ENCODE data around the gene UGT1A4.
"Not testable (repeated sequence)": the region's sequence is repeated elsewhere in the genome, so short reads cannot be mapped to it uniquely, and the experiment has no call there.

The UGT1A4 gene

DNA sequence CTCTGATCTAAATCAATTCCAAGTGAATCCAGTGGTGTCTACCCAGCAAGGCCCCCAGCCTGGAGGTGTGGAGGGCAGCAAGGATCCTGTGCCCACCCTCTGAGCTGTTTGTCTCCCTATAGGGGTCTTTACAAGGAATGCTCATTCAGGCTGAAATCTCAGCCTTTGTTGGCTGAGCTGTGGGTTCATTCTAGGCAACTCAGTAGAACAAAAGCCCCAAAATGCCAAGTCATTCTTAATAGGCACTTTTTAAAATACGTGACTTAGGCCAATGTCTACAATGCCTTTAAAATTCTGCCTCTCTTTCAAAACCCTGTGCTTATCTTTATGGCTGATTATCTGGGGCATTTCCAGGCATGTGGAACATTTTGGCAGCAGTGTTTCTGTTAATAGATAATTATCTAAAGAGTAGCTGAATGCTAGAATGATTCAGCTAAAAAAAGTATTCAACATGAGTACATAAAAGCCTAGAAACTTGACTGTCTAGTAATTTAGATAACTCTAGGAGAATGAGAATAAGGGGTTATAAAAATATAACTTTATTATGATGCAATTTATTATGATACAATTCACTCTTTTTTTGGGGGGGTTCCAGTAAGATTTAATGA lies 18.4 kb upstream of the UGT1A4 start:
- no peak for DNase-seq

GRCh38 chr2:233700842-233701241 lies 17.7 kb upstream of the UGT1A4 start:
- DNase-seq, result not testable (repeated sequence)

DNA sequence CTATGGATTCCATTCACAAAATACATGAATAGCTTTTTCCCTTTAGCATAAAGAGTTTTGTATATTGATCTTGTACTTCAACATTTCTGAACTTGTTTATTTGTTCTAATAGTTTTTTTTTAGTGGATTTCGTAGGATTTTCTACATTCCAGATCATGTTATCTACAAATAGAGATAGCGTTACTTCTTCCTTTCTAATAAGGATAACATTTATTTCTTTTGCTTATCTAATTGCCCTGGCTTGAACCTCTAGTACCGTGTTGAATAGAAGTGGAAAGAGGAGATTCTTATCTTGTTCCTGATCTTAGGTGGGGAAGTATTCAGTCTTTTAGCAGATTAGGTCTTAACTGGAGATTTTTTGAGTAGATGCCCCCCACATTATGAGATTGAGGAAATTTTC lies 16.3 kb upstream of the UGT1A4 start:
- no peak for DNase-seq

- DNase-seq, result no peak
These were observed 12.5 kb upstream of the UGT1A4 start for GRCh38 chr2:233705911-233706506.

GRCh38 chr2:233706720-233707119 lies 11.8 kb upstream of the UGT1A4 start:
- DNase-seq, result no peak

- DNase-seq, result no peak
These were observed 10.4 kb upstream of the UGT1A4 start for GRCh38 chr2:233707940-233708644.

DNA sequence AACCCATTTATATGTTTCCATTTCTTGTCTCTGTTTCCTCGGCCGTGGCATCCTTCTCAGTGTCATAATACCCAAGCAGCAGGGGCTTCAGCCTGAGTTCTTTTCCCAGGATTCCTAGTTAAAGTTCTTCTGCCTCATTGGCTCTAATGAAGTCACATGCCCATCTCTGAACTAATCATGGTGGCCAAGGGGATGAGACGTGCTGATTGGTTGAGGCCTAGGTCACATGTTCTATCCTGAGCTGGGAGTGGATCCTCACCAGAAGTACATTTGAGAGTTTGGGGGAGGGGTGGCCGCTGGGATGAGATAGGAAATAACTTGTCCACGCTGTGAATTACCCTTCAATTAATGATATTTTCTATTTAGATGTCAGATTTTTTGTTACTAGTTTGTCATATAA lies 9.6 kb upstream of the UGT1A4 start:
- DNase-seq, result no peak

DNA sequence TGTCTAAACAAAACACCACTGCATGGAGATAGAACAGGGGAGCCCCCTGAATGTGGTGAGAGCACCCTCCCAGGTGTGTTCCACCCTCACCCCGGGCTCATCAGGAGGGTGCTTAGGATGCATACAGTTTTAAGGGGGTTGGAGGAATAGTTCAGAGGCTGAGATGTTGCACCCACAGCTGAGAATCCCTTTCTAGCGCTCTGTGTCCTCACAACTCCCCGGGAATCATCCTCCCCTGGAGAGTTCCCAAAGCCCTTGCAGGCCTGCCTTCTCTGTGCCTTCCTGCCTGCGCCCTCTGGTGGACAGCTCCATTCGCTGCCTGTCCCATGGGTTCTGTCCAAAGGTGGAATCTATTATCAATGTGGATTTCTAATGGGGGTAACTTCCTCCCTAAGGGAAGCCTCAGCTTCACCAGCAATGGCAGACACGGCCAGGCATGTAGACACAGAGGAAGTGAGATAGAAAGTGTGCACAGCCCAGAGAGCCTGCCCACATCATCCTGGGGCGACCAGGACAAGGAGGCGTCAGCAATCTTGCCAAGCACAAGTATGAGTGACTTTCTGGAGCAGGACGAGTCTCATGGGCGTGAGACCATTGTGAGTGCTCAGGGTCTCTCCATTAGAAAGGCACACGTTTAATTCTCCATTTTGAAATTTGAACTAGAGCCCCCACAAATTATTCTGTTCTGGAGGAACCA lies 7.1 kb upstream of the UGT1A4 start:
- peak; percentile 50 for DNase-seq

DNA sequence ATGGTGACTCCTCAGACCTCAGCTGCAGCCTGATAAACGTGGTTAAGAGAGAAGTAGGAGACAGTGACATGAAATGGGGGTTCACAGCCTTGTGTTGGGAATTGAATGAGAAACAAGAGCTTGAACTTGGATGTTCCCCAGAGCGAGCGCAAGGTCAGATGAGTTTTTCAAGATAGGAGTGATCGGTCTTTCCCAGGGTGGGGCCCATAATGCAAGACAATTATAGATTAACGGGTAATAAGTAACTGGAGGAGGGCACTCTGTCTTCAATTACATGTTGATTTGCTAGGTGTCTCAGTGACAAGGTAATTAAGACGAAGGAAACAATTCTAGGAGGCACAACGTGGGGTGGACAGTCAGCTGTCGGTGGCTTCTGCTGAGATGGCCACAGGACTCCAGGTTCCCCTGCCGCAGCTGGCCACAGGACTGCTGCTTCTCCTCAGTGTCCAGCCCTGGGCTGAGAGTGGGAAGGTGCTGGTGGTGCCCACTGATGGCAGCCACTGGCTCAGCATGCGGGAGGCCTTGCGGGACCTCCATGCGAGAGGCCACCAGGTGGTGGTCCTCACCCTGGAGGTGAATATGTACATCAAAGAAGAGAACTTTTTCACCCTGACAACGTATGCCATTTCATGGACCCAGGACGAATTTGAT lies 5.8 kb upstream of the UGT1A4 start, which contains the start of gene UGT1A5:
Gene UGT1A5 (plus strand): TSS at position 297 of the 651 bp plus-strand sequence. CDS start 85 bp downstream, at position 382.
- no peak for DNase-seq

DNA sequence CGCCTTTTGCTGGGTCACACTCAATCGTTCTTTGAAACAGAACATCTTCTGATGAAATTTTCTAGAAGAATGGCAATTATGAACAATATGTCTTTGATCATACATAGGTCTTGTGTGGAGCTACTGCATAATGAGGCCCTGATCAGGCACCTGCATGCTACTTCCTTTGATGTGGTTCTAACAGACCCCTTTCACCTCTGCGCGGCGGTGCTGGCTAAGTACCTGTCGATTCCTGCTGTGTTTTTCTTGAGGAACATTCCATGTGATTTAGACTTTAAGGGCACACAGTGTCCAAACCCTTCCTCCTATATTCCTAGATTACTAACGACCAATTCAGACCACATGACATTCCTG lies 5.3 kb upstream of the UGT1A4 start:
- DNase-seq, result no peak

- DNase-seq, result no peak
These were observed 4.4 kb upstream of the UGT1A4 start for GRCh38 chr2:233714121-233714520.

DNA sequence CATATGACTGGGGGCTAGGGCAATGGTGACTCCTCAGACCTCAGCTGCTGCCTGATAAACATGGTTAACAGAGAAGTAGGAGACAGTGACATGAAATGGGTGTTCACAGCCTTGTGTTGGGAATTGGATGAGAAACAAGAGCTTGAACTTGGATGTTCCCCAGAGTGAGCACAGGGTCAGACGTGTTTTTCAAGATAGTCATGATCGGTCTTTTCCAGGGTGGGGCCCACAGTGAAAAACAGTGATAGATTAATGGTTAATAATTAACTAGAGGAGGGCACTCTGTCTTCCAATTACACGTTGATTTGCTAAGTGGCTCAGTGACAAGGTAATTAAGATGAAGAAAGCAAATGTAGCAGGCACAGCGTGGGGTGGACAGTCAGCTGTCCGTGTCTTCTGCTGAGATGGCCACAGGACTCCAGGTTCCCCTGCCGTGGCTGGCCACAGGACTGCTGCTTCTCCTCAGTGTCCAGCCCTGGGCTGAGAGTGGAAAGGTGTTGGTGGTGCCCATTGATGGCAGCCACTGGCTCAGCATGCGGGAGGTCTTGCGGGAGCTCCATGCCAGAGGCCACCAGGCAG lies 10.3 kb downstream of the UGT1A4 start, which contains the start of gene UGT1A3:
Gene UGT1A3 (plus strand): TSS at position 320 of the 579 bp plus-strand sequence. CDS start 85 bp downstream, at position 405.
- no peak for DNase-seq

- not testable (repeated sequence) for DNase-seq
These were observed 18.5 kb downstream of the UGT1A4 start for GRCh38 chr2:233736868-233737653.

DNA sequence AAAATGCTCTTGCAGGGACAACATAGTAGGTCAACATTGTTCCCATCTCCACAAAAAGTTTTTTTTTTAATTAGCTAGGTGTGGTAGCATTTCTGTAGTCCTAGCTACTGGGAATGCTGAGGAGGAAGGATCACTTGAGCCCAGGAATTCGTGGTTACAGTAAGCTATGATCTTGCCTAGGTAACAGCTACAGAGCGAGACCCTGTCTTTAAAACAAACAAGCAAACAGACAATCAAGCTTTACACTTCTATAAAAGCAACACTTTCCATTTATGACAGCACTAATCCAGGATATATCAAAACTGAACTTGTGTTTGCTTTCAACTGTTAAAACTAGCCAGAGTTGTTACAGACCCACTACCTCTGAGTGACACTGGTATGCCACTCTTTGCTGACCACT lies 22.3 kb downstream of the UGT1A4 start:
- DNase-seq, result no peak

GRCh38 chr2:233743464-233744259 lies 25.1 kb downstream of the UGT1A4 start:
- DNase-seq, result no peak

DNA sequence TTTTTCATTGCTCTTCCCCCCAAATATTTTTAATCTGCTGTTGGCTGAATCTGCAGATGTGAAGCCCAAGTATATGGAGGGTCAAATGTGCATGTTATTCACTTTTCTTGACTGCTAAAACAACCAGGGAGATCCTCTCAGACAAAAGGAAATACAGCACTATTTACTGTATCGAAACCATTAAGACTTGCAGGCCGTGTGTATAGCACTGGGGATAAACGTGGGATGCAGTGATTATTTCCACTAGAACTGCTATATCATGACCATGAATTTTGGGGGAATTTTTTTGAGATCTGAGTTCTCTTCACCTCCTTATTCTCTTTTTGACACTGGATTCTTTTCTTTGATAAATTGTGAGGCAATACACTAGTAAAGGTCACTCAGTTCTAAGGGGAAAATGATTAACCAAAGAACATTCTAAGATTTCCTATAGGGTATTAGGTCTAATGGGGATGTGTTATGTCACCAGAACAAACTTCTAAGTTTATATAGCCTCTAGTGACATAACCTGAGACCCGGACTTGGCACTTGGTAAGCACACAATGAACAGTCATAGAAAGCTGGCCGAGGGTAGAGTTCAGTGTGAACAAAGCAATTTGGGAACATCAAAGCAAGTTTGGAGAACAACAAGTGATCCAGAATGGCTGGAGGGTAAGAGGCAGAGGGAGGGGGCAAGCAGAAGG lies 26.7 kb downstream of the UGT1A4 start:
- DNase-seq, result no peak

GRCh38 chr2:233745838-233746237 lies 27.3 kb downstream of the UGT1A4 start:
- not testable (repeated sequence) for DNase-seq

- no peak for DNase-seq
These were observed 28.1 kb downstream of the UGT1A4 start for GRCh38 chr2:233746475-233747282.

- DNase-seq, result no peak
These were observed 28.7 kb downstream of the UGT1A4 start for GRCh38 chr2:233747283-233747544.

DNA sequence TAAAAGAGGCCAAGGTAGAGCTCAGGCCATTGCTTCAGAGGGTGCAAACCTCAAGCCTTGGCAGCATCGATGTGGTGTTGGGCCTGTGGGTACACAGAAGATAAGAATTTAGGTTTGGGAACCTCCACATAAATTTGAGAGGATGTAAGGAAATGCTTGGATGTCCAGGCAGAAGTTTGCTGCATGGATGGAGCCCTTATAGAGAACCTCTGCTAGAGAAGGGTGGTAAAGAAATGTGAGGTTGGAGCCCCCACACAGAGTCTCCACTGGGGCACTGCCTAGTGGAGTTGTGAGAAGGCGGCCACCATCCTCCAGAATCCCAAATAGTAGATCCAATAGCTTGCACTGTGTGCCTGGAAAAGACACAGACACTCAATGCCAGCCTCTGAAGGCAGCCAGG lies 32.2 kb downstream of the UGT1A4 start:
- DNase-seq, result not testable (repeated sequence)

Measured in CD4-positive, alpha-beta T cell treated with Interleukin-15 for 1 hour (primary cell).